SIG-M5 treated with dmso at 0.1 percent for 504 hours (cell line): ENCODE results near the gene EXOC6B.
"Not testable (repeated sequence)": the region's sequence is repeated elsewhere in the genome, so short reads cannot be mapped to it uniquely, and the experiment has no call there.

Experiments used
- DNase-seq: peaks from one replicate; lab custom pipeline; 2025; ENCODE audit not compliant: unreplicated experiment; lab: John Stamatoyannopoulos, UW

Gene EXOC6B

GRCh38 chr2:72483346-72483745 is 342.5 kb downstream of the EXOC6B start:
- no peak for DNase-seq

- DNase-seq: no peak
Measured at GRCh38 chr2:72475246-72475645, 350.6 kb downstream of the EXOC6B start.

- no peak for DNase-seq
Measured at GRCh38 chr2:72457801-72458516, 367.9 kb downstream of the EXOC6B start.

- no peak for DNase-seq
Measured at GRCh38 chr2:72454189-72454588, 371.6 kb downstream of the EXOC6B start.

- no peak for DNase-seq
Measured at GRCh38 chr2:72442270-72442669, 383.6 kb downstream of the EXOC6B start.

- DNase-seq: no peak
Measured at GRCh38 chr2:72439892-72440291, 385.9 kb downstream of the EXOC6B start.

GRCh38 chr2:72438364-72438763 is 387.5 kb downstream of the EXOC6B start:
- no peak for DNase-seq

GRCh38 chr2:72431737-72432136 is 394.1 kb downstream of the EXOC6B start:
- DNase-seq: no peak

GRCh38 chr2:72427022-72427861 is 398.6 kb downstream of the EXOC6B start:
- DNase-seq: no peak

- no peak for DNase-seq
Measured at GRCh38 chr2:72425996-72426395, 399.8 kb downstream of the EXOC6B start.

- DNase-seq: no peak
Measured at GRCh38 chr2:72423756-72424155, 402.1 kb downstream of the EXOC6B start.

GRCh38 chr2:72421771-72422379 is 404.0 kb downstream of the EXOC6B start:
- DNase-seq: not testable (repeated sequence)

- no peak for DNase-seq
Measured at GRCh38 chr2:72415781-72416475, 409.9 kb downstream of the EXOC6B start.

GRCh38 chr2:72415241-72415661 is 410.6 kb downstream of the EXOC6B start:
- no peak for DNase-seq

- DNase-seq: no peak
Measured at GRCh38 chr2:72414137-72414760, 411.6 kb downstream of the EXOC6B start.

- no peak for DNase-seq
Measured at GRCh38 chr2:72413716-72414115, 412.1 kb downstream of the EXOC6B start.

GRCh38 chr2:72412214-72412613 is 413.6 kb downstream of the EXOC6B start:
- no peak for DNase-seq

- DNase-seq: no peak
Measured at GRCh38 chr2:72399879-72400278, 426.0 kb downstream of the EXOC6B start.

GRCh38 chr2:72395096-72395495 is 430.7 kb downstream of the EXOC6B start:
- no peak for DNase-seq

GRCh38 chr2:72394541-72395070 is 431.2 kb downstream of the EXOC6B start:
- no peak for DNase-seq

- DNase-seq: no peak
Measured at GRCh38 chr2:72389447-72389846, 436.4 kb downstream of the EXOC6B start.
